Parathyroid adenoma (tissue), 2 donors: ENCODE data around the gene RCOR1.

Source experiments
- H2AFZ ChIP-seq: fragments of 300-600 bp; sonication (generic); one replicate; pipeline ENCODE4 v1.7.0; 2017; ENCODE audit warnings: antibody characterized with exemption, mild to moderate bottlenecking
- H3K27ac ChIP-seq: fragments of 300-600 bp; sonication (generic); one replicate; pipeline ENCODE4 v1.7.0; 2017
- H3K27me3 ChIP-seq: fragments of 300-600 bp; sonication (generic); one replicate; pipeline ENCODE4 v1.7.0; 2017; ENCODE audit warnings: low read length; ENCODE audit not compliant: control insufficient read depth, insufficient read depth
- H3K36me3 ChIP-seq: fragments of 300-600 bp; sonication (generic); one replicate; pipeline ENCODE4 v1.7.0; 2017; ENCODE audit warnings: low read length; ENCODE audit not compliant: control insufficient read depth, insufficient read depth
- H3K4me1 ChIP-seq: fragments of 300-600 bp; sonication (generic); one replicate; pipeline ENCODE4 v1.7.0; 2017; ENCODE audit warnings: control low read depth
- H3K4me2 ChIP-seq: fragments of 300-600 bp; sonication (generic); one replicate; pipeline ENCODE4 v1.7.0; 2017; ENCODE audit warnings: low read length
- H3K4me3 ChIP-seq: fragments of 300-600 bp; sonication (generic); one replicate; pipeline ENCODE4 v1.7.0; 2017; ENCODE audit warnings: low read depth, low read length
- H3K79me2 ChIP-seq: fragments of 300-600 bp; sonication (generic); one replicate; pipeline ENCODE4 v1.7.0; 2017; ENCODE audit warnings: control low read depth
- H3K9ac ChIP-seq: fragments of 300-600 bp; sonication (generic); one replicate; pipeline ENCODE4 v1.7.0; 2017; ENCODE audit warnings: mild to moderate bottlenecking
- H3K9me3 ChIP-seq: fragments of 300-600 bp; sonication (generic); one replicate; pipeline ENCODE4 v1.7.0; 2017; ENCODE audit warnings: low read length; ENCODE audit not compliant: control insufficient read depth
- TF ChIP-seq, protein P1 (sequence below): fragments of 300-600 bp; sonication (generic); IDR thresholded peaks from one replicate; pipeline ENCODE4 v1.7.0; 2017; ENCODE audit warnings: antibody characterized with exemption, mild to moderate bottlenecking
- donor health status: primary hyperparathyroidism.

RCOR1 gene

DNA sequence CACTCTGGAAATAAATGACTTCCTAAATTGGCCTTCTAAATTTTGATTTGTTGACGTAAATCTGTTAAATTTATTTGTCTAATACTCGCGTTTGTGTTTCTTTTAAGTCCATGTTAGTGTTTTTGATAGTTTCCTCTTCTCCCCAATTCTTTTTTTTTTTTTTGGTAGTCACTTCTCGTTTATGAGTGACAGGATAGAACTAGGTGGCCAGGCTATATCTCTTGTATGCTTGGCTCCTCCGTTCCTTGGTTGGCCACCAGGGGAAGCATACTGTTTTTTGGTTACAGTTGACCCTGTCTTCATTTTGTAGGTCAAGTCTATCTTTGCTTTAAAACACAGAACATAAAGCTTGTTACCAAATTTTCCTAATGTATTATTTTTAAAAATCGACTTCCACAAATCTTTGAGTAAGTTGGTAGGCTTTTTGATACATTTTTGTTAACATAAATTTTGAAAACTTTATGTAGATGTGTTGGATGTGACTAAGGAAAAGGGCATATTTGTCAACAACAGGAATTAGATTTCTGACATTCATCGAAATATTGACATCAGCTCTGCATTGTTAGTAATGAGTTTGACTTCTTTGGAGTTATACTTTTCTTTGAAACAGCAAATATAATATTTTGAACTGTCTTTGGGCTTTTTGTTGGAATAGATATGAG is 2.2 kb downstream of the RCOR1 start:
- Histone ChIP-seq H3K9me3 (no peaks in the 10 kb centered on the region), H3K27me3 (no peaks in the 10 kb centered on the region), H3K27ac (no peak overlapping the region), H3K9ac (no peak overlapping the region), H3K79me2 (peaks cover 14% of the 10 kb centered on the region), H3K36me3 (no peaks in the 10 kb centered on the region), H2AFZ (no peak overlapping the region), H3K4me2 (peak overlapping the region; percentile 93), H3K4me3 (peak overlapping the region; percentile 75), H3K4me1 (peaks cover 2% of the 10 kb centered on the region)
- TF ChIP-seq, protein P1, sequence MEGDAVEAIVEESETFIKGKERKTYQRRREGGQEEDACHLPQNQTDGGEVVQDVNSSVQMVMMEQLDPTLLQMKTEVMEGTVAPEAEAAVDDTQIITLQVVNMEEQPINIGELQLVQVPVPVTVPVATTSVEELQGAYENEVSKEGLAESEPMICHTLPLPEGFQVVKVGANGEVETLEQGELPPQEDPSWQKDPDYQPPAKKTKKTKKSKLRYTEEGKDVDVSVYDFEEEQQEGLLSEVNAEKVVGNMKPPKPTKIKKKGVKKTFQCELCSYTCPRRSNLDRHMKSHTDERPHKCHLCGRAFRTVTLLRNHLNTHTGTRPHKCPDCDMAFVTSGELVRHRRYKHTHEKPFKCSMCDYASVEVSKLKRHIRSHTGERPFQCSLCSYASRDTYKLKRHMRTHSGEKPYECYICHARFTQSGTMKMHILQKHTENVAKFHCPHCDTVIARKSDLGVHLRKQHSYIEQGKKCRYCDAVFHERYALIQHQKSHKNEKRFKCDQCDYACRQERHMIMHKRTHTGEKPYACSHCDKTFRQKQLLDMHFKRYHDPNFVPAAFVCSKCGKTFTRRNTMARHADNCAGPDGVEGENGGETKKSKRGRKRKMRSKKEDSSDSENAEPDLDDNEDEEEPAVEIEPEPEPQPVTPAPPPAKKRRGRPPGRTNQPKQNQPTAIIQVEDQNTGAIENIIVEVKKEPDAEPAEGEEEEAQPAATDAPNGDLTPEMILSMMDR = peak; percentile 86

DNA sequence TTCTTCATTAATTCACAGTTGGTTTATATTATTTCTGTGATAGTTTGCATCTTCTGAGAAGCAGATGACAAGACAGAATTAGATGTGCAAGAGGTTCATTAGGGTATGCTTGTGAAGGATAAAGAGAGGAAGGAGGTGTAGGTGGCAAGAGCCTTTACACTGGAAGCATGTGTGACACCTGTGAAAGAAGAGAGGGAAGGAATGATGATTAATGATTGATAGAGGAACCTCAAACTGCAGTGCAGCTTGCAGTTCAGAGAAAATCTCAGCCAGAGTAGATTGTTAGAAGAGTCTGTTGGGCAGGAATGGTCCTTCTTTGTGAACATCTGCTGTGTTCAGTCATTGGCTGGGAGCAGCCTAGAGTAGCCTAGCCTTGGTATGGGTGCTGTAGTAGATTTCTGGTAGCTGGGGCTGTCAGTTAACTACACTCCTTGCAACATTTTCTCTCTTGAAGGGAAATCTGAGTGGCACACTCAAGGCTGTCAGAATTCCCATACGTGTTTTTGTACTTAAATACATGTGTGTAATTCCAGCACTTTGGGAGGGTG is 9.0 kb downstream of the RCOR1 start:
- Histone ChIP-seq H3K4me2 (no peak overlapping the region), H3K4me1 (no peaks in the 10 kb centered on the region), H3K9me3 (no peaks in the 10 kb centered on the region), H3K9ac (no peak overlapping the region), H3K27ac (no peak overlapping the region), H3K4me3 (no peak overlapping the region), H3K79me2 (peaks cover 58% of the 10 kb centered on the region), H3K36me3 (no peaks in the 10 kb centered on the region), H3K27me3 (no peaks in the 10 kb centered on the region), H2AFZ (no peak overlapping the region)
- TF ChIP-seq, protein P1 = no peak

DNA sequence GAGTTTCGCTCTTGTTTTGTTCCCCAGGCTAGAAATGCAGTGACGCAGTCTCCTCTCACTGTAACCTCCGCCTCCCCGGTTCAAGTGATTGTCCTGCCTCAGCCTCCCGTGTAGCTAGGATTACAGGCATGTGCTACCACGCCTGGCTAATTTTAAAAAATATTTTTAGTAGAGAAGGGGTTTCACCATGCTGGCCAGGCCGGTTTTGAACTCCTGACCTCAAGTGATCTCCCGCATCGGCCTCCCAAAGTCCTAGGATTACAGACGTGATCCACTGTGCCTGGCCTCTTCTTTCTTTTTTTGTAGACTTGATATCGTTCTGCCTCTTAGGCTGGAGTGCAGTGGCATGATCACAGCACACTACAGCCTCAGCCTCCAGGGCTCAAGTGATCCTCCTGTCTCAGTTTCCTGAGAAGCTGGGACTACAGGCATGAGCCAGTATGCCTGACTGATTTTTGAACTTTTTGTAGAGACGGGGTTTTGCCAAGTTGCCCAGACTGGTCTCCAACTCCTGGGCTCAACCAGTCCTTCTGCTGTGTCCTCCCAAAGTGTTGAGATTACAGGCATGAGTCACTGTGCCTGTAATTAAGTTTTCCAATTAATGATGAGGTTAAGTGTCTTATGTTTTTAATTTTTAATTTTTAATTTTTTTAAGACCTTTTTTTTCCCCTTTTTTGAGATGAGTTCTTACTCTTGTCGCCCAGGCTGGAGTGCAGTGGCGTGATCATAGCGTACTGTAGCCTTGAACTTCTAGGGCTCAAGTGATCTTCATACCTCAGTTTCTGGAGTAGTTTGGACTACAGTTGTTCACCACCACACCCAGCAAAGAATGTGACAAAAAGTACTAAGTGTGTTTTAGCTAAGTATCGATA is 10.2 kb downstream of the RCOR1 start:
- Histone ChIP-seq H3K4me1 (no peaks in the 10 kb centered on the region), H3K79me2 (peaks cover 66% of the 10 kb centered on the region), H3K4me3 (no peak overlapping the region), H3K9ac (no peak overlapping the region), H3K4me2 (no peak overlapping the region), H3K36me3 (no peaks in the 10 kb centered on the region), H2AFZ (no peak overlapping the region), H3K27ac (no peak overlapping the region), H3K9me3 (no peaks in the 10 kb centered on the region), H3K27me3 (no peaks in the 10 kb centered on the region)
- TF ChIP-seq, protein P1 = no peak

DNA sequence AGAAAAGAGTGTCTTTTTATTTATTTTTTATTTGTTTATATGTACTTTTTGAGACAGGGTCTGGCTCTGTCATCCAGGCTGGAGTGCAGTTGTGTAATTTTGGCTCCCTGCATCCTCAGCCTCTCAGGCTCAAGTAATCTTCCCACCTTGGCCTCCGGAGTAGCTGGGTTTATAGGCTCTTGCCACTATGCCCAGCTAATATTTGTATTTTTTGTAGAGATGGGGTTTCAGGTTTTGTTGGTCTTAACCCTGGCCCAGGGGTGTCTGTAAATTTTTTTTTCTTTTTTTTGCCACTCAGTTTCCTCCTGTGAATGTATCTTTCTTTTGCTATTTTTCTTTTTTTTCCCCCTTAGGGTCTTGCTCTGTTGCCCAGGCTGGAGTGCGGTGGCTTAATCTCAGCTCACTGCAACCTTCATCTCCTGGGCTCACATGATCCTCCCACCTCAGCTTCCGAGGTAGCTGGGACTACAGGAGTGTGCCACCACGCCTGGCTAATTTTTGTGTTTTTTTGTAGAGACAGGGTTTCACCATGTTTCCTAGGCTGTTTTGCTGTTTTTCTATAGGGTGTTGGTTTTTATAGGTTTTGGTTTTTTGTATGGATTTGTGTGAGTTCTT is 11.0 kb downstream of the RCOR1 start:
- Histone ChIP-seq H3K4me3 (no peak overlapping the region), H3K79me2 (peaks cover 65% of the 10 kb centered on the region), H2AFZ (no peak overlapping the region), H3K9ac (no peak overlapping the region), H3K9me3 (no peaks in the 10 kb centered on the region), H3K4me1 (no peaks in the 10 kb centered on the region), H3K36me3 (no peaks in the 10 kb centered on the region), H3K27me3 (no peaks in the 10 kb centered on the region), H3K27ac (no peak overlapping the region), H3K4me2 (no peak overlapping the region)
- TF ChIP-seq, protein P1 = no peak
